ENCODE results near the gene KRT38. TPM values are rescaled to one million over a fixed set of nuclear protein-coding genes. Genes with fewer than 3 reads are reported as not detected.
"Not testable (repeated sequence)": the region's sequence is repeated elsewhere in the genome, so short reads cannot be mapped to it uniquely, and the experiment has no call there.

The KRT38 gene
- total RNA-seq, 1 donor from 2014 or later = not detected

DNA sequence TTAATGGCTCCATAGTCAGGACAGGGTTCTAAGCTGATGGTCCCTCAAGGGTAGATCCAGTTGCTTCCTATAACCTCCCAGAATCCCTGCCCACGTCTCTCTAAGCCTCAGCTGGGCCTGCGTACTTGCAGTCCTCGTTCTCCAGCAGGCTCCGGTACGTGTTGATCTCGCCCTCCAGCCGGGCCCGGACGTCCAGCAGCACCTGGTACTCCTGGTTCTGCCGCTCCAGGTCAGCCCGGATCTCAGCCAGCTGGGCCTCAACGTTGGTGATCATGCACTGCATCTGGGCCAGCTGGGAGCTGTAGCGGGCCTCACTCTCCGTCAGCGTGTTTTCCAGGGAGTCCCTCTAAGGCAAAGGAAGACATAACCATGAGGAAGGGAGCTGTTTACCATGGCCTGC, 21.9 kb upstream of the KRT38 start:
- DNase-seq (ENCODE audit: low spot score) = no peak

DNA sequence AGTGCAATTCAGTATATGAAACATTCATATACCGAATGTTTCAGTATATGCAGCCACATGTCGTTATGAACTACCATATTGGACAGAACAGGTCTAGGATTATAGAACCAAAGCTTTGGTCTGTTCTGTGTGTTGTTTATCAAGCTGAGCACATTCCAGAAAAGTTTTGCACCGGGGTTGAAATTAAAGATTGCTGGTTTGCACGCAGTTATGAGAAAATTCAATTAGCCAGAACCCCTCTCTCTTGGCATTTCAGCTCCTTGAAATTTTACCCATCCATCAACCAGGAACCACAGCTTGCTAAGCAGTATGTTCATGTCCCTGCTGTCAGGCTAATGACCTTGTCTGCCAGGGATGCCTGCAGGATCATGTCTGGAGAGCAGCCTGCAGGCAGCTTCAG, 16.9 kb upstream of the KRT38 start:
- no peak for DNase-seq (ENCODE audit: low spot score)

DNA sequence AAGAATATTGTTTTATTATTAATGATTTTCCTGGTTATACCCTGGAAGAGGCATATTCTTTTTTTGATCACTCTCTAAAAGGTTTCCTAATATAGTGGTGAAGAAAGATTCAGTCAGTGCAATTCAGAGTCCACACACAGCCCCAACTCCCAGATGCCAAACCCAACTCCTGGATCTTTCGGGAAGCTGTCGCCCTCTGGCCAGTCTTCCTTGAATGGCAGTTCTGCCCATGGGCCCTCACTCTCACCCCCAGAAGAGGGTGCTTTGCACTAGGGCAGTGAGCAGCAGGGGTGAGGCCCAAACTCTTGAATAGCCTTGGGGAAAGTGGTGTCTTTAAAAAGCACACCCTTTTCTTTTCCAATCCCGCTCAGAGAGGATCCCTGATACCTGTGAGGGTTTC, 15.4 kb upstream of the KRT38 start:
- DNase-seq (ENCODE audit: low spot score) = no peak

DNA sequence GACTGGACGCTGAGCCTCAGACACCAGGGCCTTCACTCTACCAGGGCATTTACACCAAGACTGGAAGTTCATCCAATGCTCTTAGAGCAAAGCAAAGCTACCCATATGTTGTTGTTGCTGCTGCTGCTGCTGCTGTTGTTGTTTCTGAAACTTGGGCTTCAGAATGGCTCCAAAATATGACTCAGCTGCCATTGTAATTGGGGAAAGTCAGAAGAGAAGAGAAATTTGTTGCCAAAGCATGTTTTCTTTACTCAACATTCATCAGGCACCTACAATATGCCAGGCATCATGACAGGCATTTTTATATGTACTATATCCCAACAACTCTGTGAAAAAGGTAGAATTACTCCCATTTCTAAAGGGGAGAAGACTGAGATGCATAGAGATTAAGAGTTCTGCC, 14.5 kb upstream of the KRT38 start:
- no peak for DNase-seq (ENCODE audit: low spot score)

GRCh38 chr17:41453066-41453465, 12.3 kb upstream of the KRT38 start:
- DNase-seq (ENCODE audit: low spot score) = no peak

DNA sequence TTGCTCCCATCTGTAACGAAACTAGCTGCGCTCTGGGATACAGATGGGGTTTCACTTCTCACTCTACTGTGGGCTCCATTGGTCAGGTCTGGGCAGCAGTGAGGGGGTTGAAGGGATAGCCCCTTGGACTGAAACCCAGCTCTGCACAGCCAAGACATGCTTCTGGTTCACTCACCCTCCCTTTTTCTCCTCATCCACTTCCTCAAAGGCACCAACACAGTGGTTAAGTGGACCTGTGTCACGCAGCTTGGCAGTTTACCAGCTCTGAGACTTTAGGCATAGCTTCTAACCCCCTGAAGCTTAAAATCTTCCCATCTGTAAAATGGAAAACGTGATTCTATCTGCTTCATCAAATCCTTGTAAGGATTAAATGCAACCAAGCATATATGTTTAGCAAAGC, 11.5 kb upstream of the KRT38 start:
- DNase-seq (ENCODE audit: low spot score) = no peak

- no peak for DNase-seq (ENCODE audit: low spot score)
Measured at GRCh38 chr17:41451154-41451728, 10.5 kb upstream of the KRT38 start.

- DNase-seq (ENCODE audit: low spot score) = no peak
Measured at GRCh38 chr17:41449008-41449407, 8.2 kb upstream of the KRT38 start.

DNA sequence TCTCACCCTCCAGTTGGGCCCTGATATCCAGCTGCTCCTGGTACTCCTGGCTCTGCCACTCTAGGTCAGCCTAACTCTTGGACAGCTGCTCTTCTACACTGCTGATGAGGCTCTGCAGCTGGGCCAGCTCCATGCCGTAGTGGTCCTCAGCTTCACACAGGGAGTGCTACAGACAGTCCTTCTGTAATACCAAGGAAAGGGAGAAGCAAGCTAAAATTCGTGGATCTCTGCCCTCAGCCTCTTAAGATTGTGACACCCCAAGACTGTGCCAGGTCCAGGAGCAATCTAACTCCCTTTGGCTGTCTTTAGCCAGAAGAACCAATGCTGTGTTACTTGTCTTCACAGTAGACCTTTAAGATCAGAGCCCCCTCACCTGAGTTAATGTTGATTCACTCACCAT, 7.7 kb upstream of the KRT38 start:
- DNase-seq (ENCODE audit: low spot score) = no peak

DNA sequence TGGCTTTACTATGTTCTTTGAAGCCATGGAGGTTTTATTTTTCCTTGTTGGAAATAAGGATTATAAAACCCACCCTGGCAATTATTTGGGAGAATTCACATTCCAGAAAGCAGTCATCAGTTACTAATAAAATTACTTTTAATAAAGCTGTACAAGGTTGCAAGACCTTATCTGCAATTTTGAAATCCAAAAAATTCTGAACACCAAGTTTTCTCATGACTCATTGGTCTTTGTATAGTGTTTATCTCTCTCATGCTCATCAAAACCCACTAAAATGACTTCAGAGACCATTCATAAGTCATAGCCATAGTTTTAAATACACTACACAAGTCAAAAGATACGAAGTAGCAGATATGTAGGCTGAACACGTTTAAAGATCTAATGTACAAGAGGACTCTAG, 6.0 kb upstream of the KRT38 start:
- DNase-seq (ENCODE audit: low spot score) = no peak

- no peak for DNase-seq (ENCODE audit: low spot score)
Measured at GRCh38 chr17:41444640-41445039, 3.9 kb upstream of the KRT38 start.

DNA sequence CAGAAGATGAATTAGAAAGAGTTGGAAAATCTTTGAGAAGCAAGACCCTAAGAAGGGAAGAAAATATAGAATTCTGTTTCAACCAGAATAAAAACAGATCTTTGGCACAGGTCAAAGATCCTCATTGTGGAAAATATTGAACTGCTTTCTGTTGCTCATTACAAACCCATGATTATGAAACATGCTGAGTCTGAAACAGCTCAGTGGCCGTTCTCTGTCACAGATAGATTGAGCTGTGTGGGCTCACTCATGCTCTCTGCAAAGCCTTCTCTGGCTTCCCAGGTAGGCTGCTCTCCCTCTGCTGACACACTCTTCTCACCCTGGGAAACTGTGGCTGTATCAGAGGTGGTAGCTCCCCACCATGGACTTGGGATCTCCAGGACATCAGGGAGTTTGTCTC, 3.4 kb upstream of the KRT38 start:
- no peak for DNase-seq (ENCODE audit: low spot score)

GRCh38 chr17:41442739-41443138, 2.0 kb upstream of the KRT38 start:
- no peak for DNase-seq (ENCODE audit: low spot score)

- DNase-seq (ENCODE audit: low spot score) = no peak
Measured at GRCh38 chr17:41439375-41439774, 1.4 kb downstream of the KRT38 start.

- no peak for DNase-seq (ENCODE audit: low spot score)
Measured at GRCh38 chr17:41437769-41438168, 3.0 kb downstream of the KRT38 start.

DNA sequence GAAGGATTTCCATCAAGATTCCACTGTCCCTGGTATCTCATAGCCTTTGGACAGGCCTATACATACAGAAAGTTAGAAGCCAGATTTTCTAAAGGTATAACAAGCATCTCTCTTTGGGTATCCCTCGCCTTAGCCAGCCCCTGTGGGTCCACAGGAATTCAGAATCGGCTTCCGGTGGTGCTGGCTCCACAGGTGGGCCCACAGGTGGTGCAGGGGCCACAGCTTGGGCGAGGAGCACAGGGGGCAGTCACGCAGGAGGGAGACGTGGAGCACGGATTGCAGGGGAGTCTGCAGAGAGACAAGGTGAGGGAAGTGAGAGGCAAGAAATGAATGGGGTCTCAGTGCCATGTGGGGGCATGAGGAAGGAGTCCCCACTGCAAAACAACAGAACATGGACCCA, 3.5 kb downstream of the KRT38 start:
- DNase-seq (ENCODE audit: low spot score) = no peak

DNA sequence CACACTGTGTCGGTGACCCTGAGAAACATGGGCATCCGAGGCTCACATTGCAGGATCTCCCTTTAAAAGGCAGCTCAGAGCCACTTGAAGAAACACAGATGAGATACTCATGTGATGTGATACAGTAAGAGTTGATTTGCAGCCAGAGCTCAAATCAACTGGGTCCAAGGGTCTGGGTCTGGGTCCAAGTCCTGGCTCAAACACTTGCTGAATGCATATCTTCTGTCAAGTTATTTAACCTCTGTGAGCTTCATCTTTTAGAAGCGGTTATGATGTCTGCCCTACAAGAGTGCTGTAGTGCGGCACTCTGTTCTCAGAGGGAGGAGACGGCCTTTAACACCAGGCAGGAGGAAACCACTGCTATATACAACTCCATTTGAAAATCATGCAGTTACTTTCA, 6.4 kb downstream of the KRT38 start:
- no peak for DNase-seq (ENCODE audit: low spot score)

DNA sequence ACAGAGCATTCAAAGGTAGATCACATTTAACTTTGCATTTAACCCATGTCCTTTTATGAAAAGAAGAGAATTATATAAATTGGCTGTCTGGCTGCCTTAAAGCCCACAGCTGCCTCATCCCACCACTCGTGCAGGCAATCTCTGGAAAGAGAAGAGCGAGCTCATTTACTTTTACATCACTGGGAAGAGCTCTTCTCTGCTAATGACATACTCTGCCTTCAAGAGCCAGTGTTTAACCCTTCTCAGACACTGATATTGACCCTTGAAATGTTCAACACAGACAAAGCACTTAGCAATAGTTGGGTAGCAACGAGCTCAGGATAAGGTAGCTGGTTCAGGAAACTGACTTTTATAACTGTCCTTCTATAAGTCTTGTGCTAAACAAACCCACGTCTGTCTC, 6.8 kb downstream of the KRT38 start:
- DNase-seq (ENCODE audit: low spot score) = no peak

DNA sequence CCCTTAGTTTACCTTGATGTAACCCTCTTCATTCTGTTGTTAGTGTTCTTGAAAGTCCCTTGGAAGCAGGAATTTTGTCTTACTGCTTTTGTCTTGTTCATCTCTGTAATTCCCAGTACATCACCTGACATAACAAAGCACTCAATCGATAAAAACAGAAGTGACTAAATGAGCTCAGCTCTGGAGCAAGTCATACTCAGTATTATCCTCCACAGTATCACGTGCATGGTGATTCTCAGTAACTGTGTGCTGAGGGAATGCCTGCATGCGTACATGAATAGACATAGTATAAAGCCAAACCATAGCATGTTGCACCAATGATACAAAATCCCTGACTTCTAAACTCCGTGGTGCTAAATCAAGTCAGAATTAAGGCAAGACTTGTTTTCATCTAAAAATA, 7.2 kb downstream of the KRT38 start:
- no peak for DNase-seq (ENCODE audit: low spot score)

DNA sequence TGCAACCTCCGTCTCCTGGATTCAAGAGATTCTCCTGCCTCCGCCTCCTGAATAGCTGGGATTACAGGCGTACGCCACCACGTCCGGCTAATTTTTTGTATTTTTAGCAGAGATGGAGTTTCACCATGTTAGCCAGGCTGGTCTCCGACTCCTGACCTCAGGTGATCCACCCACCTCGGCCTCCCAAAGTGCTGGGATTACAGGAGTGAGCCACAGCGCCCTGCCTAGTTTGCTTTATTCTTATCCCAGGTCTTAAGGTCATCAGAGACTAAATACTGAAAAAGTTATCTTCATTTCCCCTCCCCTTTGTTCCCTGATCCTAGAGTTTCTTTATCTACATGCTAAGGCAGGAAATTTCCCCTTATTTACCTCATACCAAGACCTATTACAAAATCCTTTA, 10.4 kb downstream of the KRT38 start:
- not testable (repeated sequence) for DNase-seq (ENCODE audit: low spot score)

- DNase-seq (ENCODE audit: low spot score) = no peak
Measured at GRCh38 chr17:41429667-41430066, 11.1 kb downstream of the KRT38 start.

DNA sequence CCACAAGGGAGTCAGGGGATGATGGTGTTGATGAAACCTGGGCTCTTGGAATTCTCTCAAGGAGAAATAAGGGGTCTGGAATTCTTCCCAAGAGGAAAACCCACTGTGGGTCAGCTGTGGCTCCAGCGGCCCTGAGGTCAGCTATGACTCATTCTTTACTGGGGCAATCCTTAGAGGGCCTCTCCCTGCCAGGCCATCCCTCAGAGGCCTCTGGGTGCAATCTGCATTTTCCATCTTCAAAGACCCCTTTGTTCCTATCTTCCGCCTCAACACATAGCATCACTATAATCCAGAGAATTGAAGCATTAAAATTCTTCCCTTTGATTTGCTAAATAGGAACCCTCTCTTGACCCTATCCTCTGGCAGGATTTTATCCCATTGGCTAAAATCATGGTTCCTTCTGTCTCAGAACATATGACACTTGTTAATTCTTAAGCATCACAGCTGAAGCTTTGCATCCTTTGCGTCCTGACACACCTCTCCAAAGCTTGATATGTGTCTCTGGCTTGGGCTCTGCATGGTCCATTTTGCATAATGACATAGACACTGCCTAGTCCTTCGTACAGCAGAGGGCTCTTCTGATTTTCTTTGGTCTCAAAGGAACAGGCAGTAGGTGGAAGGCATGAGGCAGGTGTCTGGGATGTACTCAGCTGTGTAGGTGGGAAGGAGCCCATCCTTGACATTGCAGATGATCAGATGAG, 12.0 kb downstream of the KRT38 start:
- no peak for DNase-seq (ENCODE audit: low spot score)

DNA sequence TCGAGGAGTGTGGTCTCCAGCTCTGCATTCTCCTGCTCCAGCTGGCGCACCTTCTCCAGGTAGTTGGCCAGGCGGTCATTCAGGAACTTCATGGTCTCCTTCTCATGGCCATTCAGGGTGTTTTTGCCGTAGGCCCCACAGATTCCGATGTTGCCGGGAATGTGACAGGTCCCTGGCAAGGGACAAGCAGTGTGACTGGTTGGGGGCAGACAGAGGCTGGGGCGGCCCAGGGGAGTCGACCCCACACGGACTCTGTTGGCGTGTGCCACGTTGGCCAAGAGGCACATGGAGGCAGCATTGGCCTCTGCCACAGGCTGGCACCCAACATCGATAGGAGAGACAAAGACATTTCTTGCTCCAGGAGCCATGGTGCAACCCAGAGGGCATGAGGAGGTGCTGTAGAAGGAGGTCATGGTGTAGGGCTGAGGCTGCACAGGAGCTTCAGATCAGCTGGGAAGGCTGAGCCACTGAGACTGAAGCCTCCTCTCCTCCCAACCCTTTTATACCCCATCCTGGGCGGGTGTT, 16.6 kb downstream of the KRT38 start, which contains the start of gene KRT37:
KRT37 (minus strand) TSS at position 475 of the 525 bp plus-strand sequence; CDS start at position 413, 62 bp downstream.
- no peak for DNase-seq (ENCODE audit: low spot score)

- DNase-seq (ENCODE audit: low spot score) = not testable (repeated sequence)
Measured at GRCh38 chr17:41422586-41422985, 18.2 kb downstream of the KRT38 start.

All from mucosa of gallbladder (tissue), 1 donor.